ENCODE data around the gene PRKCB. TPM values are rescaled to one million over a fixed set of nuclear protein-coding genes. Genes with fewer than 3 reads are reported as not detected.

The PRKCB gene
- total and polyA plus RNA-seq, 4 experiments from 2014 or later, result 46.5 to 106 (median 98.2) TPM

DNA sequence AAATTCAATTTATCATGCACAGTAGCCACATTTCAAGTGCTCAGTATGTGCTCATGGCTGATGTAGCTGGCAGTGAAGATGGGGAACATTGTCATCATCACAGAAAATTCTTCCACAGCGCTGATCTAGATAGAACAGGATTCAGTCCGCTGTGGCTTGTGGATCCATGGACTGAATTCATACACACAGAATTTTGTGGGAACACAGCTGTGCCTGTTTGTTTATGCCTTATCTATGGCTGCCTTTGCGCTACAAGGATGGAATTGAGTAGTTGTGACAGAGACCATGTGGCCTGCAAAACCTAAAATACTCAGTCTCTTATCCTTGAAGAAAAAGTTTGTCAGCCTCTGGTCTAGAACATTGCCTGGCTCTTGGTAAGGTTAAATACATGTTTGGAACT, 128.4 kb downstream of the PRKCB start:
- H3K4me3 ChIP-seq (ENCODE audit: low read length in 2 of 2), result no peak overlapping the region
- Mint-ChIP-seq H3K4me1 (peaks cover 56 to 75% (median 64%) of the 10 kb centered on the region in 4 donors), H3K4me3 (no peak overlapping the region), H3K27ac (no peak overlapping the region), H3K9me3 (no peaks in the 10 kb centered on the region), H3K27me3 (no peaks in the 10 kb centered on the region), H3K36me3 (peaks cover 34 to 39% of the 10 kb centered on the region in 2 donors)
- POLR2A ChIA-PET (ENCODE audit: partially characterized antibody), result interaction anchor here (2.2 kb wide), 1 partner anchor 12 kb away, joined by 7 read pairs; no protein-coding TSS in a partner anchor
- DNase-seq, result no peak
- H3K36me3 ChIP-seq (ENCODE audit: insufficient read depth, low read length), result no peaks in the 10 kb centered on the region
- peaks cover 51% of the 10 kb centered on the region for H3K4me1 ChIP-seq (ENCODE audit: insufficient read depth, low read length)
- intact Hi-C loops (cut with micrococcal nuclease), result no loop called here
- H3K27ac ChIP-seq (ENCODE audit: low read depth, low read length), result no peak overlapping the region
- H3K9me3 ChIP-seq (ENCODE audit: control insufficient read depth in 1 of 2, low read length in 2 of 2), result no peaks in the 10 kb centered on the region
- no peaks in the 10 kb centered on the region for H3K27me3 ChIP-seq (ENCODE audit: insufficient read depth, low read length)
- CTCF ChIA-PET (ENCODE audit: partially characterized antibody), result interaction anchor here (1.4 kb wide), 1 partner anchor 10 kb away, joined by 3 read pairs; no protein-coding TSS in a partner anchor

GRCh38 chr16:23965137-23965733, 129.5 kb downstream of the PRKCB start:
- Mint-ChIP-seq H3K27ac (peak overlapping the region in 2 of 7 donors; percentile 10 to 43), H3K4me1 (peaks cover 52 to 75% (median 59%) of the 10 kb centered on the region in 4 donors), H3K27me3 (no peaks in the 10 kb centered on the region), H3K36me3 (peaks cover 37 to 42% of the 10 kb centered on the region in 2 donors), H3K4me3 (peak overlapping the region in 1 of 8 donors; percentile 10), H3K9me3 (no peaks in the 10 kb centered on the region)
- H3K9me3 ChIP-seq (ENCODE audit: control insufficient read depth in 1 of 2, low read length in 2 of 2), result no peaks in the 10 kb centered on the region
- no peaks in the 10 kb centered on the region for H3K27me3 ChIP-seq (ENCODE audit: insufficient read depth, low read length)
- intact Hi-C loops (cut with micrococcal nuclease), result no loop called here
- peaks cover 40% of the 10 kb centered on the region for H3K4me1 ChIP-seq (ENCODE audit: insufficient read depth, low read length)
- H3K36me3 ChIP-seq (ENCODE audit: insufficient read depth, low read length), result no peaks in the 10 kb centered on the region
- no peak overlapping the region for H3K4me3 ChIP-seq (ENCODE audit: low read length in 2 of 2)
- ChIA-PET CTCF (ENCODE audit: partially characterized antibody) (interaction anchor here (0.6 to 2.4 kb wide), 6 partner anchors 11 to 161 kb away, joined by 3 to 10 read pairs (median 5); no protein-coding TSS in a partner anchor), POLR2A (ENCODE audit: partially characterized antibody) (interaction anchor here (1.2 to 2.2 kb wide), 2 partner anchors 13 to 16 kb away, joined by 3 to 7 read pairs; no protein-coding TSS in a partner anchor)
- H3K27ac ChIP-seq (ENCODE audit: low read depth, low read length), result no peak overlapping the region
- no peak for DNase-seq

GRCh38 chr16:23966597-23967394, 131.0 kb downstream of the PRKCB start:
- intact Hi-C loops (cut with micrococcal nuclease), result no loop called here
- Mint-ChIP-seq H3K27me3 (no peaks in the 10 kb centered on the region), H3K4me1 (peaks cover 43 to 62% (median 51%) of the 10 kb centered on the region in 4 donors), H3K9me3 (no peaks in the 10 kb centered on the region), H3K36me3 (peaks cover 37 to 45% of the 10 kb centered on the region in 2 donors), H3K27ac (peak overlapping the region in 6 of 7 donors; percentile 10 to 82 (median 40)), H3K4me3 (peak overlapping the region in 4 of 8 donors; percentile 12 to 54 (median 24))
- no peak for DNase-seq
- Histone ChIP-seq H3K4me1 (ENCODE audit: insufficient read depth, low read length) (peaks cover 30% of the 10 kb centered on the region), H3K36me3 (ENCODE audit: insufficient read depth, low read length) (no peaks in the 10 kb centered on the region), H3K27ac (ENCODE audit: low read depth, low read length) (no peak overlapping the region), H3K4me3 (ENCODE audit: low read length in 2 of 2) (no peak overlapping the region), H3K9me3 (ENCODE audit: control insufficient read depth in 1 of 2, low read length in 2 of 2) (no peaks in the 10 kb centered on the region), H3K27me3 (ENCODE audit: insufficient read depth, low read length) (no peaks in the 10 kb centered on the region)
- ChIA-PET CTCF (ENCODE audit: partially characterized antibody) (interaction anchor here (0.7 to 2.4 kb wide), 8 partner anchors 12 to 163 kb away, joined by 3 to 10 read pairs (median 4); no protein-coding TSS in a partner anchor), POLR2A (ENCODE audit: partially characterized antibody) (interaction anchor here (0.6 to 1.2 kb wide), 2 partner anchors 18 to 130 kb away, joined by 3 read pairs; no protein-coding TSS in a partner anchor)

- Histone ChIP-seq H3K4me1 (ENCODE audit: insufficient read depth, low read length) (peaks cover 36% of the 10 kb centered on the region), H3K36me3 (ENCODE audit: insufficient read depth, low read length) (no peaks in the 10 kb centered on the region), H3K4me3 (ENCODE audit: low read length in 2 of 2) (no peak overlapping the region), H3K27me3 (ENCODE audit: insufficient read depth, low read length) (no peaks in the 10 kb centered on the region), H3K9me3 (ENCODE audit: control insufficient read depth in 1 of 2, low read length in 2 of 2) (no peaks in the 10 kb centered on the region), H3K27ac (ENCODE audit: low read depth, low read length) (no peak overlapping the region)
- no peak for DNase-seq
- Mint-ChIP-seq H3K4me3 (peak overlapping the region in 1 of 8 donors; percentile 17), H3K27me3 (no peaks in the 10 kb centered on the region), H3K27ac (peak overlapping the region in 1 of 7 donors; percentile 89), H3K36me3 (peaks cover 35 to 40% of the 10 kb centered on the region in 2 donors), H3K4me1 (peaks cover 38 to 58% (median 48%) of the 10 kb centered on the region in 4 donors), H3K9me3 (no peaks in the 10 kb centered on the region)
- ChIA-PET POLR2A (ENCODE audit: partially characterized antibody) (no interaction called here), CTCF (ENCODE audit: partially characterized antibody) (interaction anchor here (1.0 to 2.4 kb wide), 2 partner anchors 16 to 164 kb away, joined by 3 to 7 read pairs; no protein-coding TSS in a partner anchor)
- intact Hi-C loops (cut with micrococcal nuclease), result no loop called here
Observed at GRCh38 chr16:23967775-23968174, 132.0 kb downstream of the PRKCB start.

DNA sequence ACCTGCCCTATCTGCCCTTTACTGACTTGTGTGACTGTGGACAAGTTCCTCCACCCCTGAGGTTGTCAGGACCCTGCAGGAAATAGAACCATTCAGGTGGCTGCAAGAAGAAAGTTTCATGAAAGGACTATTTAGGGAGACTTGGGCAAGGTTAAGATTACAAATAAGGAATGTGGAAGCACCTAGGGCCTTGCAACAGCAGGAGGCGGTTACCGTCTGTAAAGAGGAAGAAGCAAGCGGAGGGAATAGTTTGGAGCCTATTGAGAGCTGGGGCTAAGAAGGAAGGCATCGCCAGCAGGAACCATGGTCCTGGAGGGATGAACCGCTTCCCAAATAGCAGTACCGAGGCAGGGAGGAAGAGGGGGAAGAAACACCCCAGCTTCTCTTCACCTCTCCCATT, 132.4 kb downstream of the PRKCB start:
- intact Hi-C loops (cut with micrococcal nuclease), result no loop called here
- H3K9me3 ChIP-seq (ENCODE audit: control insufficient read depth in 1 of 2, low read length in 2 of 2), result no peaks in the 10 kb centered on the region
- DNase-seq, result no peak
- no peak overlapping the region for H3K4me3 ChIP-seq (ENCODE audit: low read length in 2 of 2)
- no peaks in the 10 kb centered on the region for H3K36me3 ChIP-seq (ENCODE audit: insufficient read depth, low read length)
- Mint-ChIP-seq H3K36me3 (peaks cover 33 to 39% of the 10 kb centered on the region in 2 donors), H3K4me1 (peaks cover 34 to 55% (median 46%) of the 10 kb centered on the region in 4 donors), H3K4me3 (no peak overlapping the region), H3K27me3 (no peaks in the 10 kb centered on the region), H3K27ac (peak overlapping the region in 2 of 7 donors; percentile 36 to 89), H3K9me3 (no peaks in the 10 kb centered on the region)
- POLR2A ChIA-PET (ENCODE audit: partially characterized antibody), result interaction anchor here (1.7 kb wide), 1 partner anchor 9 kb away, joined by 4 read pairs; no protein-coding TSS in a partner anchor
- H3K4me1 ChIP-seq (ENCODE audit: insufficient read depth, low read length), result peaks cover 36% of the 10 kb centered on the region
- CTCF ChIA-PET (ENCODE audit: partially characterized antibody), result interaction anchor here (0.8 to 1.6 kb wide), 2 partner anchors 10 to 42 kb away, joined by 4 read pairs; no protein-coding TSS in a partner anchor
- H3K27ac ChIP-seq (ENCODE audit: low read depth, low read length), result no peak overlapping the region
- no peaks in the 10 kb centered on the region for H3K27me3 ChIP-seq (ENCODE audit: insufficient read depth, low read length)

- intact Hi-C loops (cut with micrococcal nuclease), result no loop called here
- ChIA-PET CTCF (ENCODE audit: partially characterized antibody) (interaction anchor here (0.6 to 1.6 kb wide), 5 partner anchors 8 to 166 kb away, joined by 3 to 4 read pairs (median 3); no protein-coding TSS in a partner anchor), POLR2A (ENCODE audit: partially characterized antibody) (interaction anchor here (1.4 to 1.7 kb wide), 2 partner anchors 8 to 20 kb away, joined by 4 read pairs; no protein-coding TSS in a partner anchor)
- Histone ChIP-seq H3K36me3 (ENCODE audit: insufficient read depth, low read length) (no peaks in the 10 kb centered on the region), H3K9me3 (ENCODE audit: control insufficient read depth in 1 of 2, low read length in 2 of 2) (no peaks in the 10 kb centered on the region), H3K27me3 (ENCODE audit: insufficient read depth, low read length) (no peaks in the 10 kb centered on the region), H3K27ac (ENCODE audit: low read depth, low read length) (no peak overlapping the region), H3K4me3 (ENCODE audit: low read length in 2 of 2) (no peak overlapping the region), H3K4me1 (ENCODE audit: insufficient read depth, low read length) (peaks cover 36% of the 10 kb centered on the region)
- H3K36me3 Mint-ChIP-seq, result peaks cover 27 to 38% of the 10 kb centered on the region in 2 donors
- no peaks in the 10 kb centered on the region for H3K27me3 Mint-ChIP-seq
- no peak for DNase-seq
- H3K27ac Mint-ChIP-seq, result peak overlapping the region in 1 of 7 donors; percentile 37
- H3K4me3 Mint-ChIP-seq, result no peak overlapping the region
- H3K4me1 Mint-ChIP-seq, result peaks cover 38 to 60% (median 50%) of the 10 kb centered on the region in 4 donors
- H3K9me3 Mint-ChIP-seq, result no peaks in the 10 kb centered on the region
Observed at GRCh38 chr16:23969468-23970297, 133.9 kb downstream of the PRKCB start.

Data from CD4-positive, alpha-beta memory T cell (primary cell).